C4-2B (cell line): ENCODE measurements around the gene CD300LD.

ENCODE experiments used
- ZFX ChIP-seq: fragments of 450-650 bp; IDR thresholded peaks from 2 replicates; pipeline ENCODE4 v1.6.1; 2017
- TF ChIP-seq, protein P1 (sequence below): fragments of 450-650 bp; conservative IDR thresholded peaks from 2 replicates; pipeline ENCODE4 v1.5.1; 2017; ENCODE audit warnings: mild to moderate bottlenecking

DNA sequence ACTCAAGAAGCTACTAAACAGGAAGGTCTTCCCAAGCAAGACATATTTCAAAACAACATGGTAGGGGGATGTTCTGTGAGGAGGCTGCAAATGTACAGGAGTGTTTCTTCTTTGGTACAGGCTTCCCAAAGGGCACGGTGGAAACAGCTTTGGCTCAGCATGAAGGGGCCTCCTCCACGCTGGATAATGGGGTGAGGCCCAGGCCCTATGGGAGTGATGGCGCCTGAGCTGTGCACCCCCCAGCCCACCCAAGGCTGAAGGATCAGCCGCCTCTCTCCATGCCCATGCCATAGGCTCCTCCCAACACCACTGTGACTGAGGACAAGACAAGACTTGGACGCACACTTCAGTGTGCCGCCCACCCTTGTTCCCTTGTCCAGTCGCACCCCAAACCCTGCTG lies 24.6 kb upstream of the CD300LD start:
- TF ChIP-seq, protein P1, sequence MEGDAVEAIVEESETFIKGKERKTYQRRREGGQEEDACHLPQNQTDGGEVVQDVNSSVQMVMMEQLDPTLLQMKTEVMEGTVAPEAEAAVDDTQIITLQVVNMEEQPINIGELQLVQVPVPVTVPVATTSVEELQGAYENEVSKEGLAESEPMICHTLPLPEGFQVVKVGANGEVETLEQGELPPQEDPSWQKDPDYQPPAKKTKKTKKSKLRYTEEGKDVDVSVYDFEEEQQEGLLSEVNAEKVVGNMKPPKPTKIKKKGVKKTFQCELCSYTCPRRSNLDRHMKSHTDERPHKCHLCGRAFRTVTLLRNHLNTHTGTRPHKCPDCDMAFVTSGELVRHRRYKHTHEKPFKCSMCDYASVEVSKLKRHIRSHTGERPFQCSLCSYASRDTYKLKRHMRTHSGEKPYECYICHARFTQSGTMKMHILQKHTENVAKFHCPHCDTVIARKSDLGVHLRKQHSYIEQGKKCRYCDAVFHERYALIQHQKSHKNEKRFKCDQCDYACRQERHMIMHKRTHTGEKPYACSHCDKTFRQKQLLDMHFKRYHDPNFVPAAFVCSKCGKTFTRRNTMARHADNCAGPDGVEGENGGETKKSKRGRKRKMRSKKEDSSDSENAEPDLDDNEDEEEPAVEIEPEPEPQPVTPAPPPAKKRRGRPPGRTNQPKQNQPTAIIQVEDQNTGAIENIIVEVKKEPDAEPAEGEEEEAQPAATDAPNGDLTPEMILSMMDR: no peak
- TF ChIP-seq ZFX: no peak
